Right atrium auricular region (tissue), 2 donors: ENCODE results near the gene CTTNBP2. TPM values are rescaled to one million over a fixed set of nuclear protein-coding genes. Genes with fewer than 3 reads are reported as not detected.

Source experiments
- DNase-seq: peaks from one replicate; pipeline ENCODE4 v3.0.0-alpha.2; 2019; ENCODE audit warnings: low spot score
- H3K27ac ChIP-seq, 2 donors: fragments of 200-600 bp; sonication (generic); 1 replicate in 1 of 2; 2 replicates in 1 of 2; pipeline ENCODE4 v1.5.1; 2016 to 2019
- H3K27me3 ChIP-seq, 2 donors: fragments of 200-600 bp; sonication (generic); one replicate each; pipeline versions ENCODE4 v1.5.1 to v1.6.0; 2017 to 2019
- H3K36me3 ChIP-seq: fragments of 200-600 bp; sonication (generic); one replicate; pipeline ENCODE4 v1.5.1; 2016
- H3K4me1 ChIP-seq, 2 donors: fragments of 200-600 bp; sonication (generic); one replicate each; pipeline versions ENCODE4 v1.5.1 to v1.6.0; 2017 to 2019
- H3K4me3 ChIP-seq, 2 donors: fragments of 200-600 bp; sonication (generic); 1 replicate in 1 of 2; 2 replicates in 1 of 2; pipeline ENCODE4 v1.5.1; 2017 to 2019; ENCODE audit warnings: mild to moderate bottlenecking in 1 of 2, moderate library complexity in 1 of 2
- H3K9me3 ChIP-seq, 2 donors: fragments of 200-600 bp; sonication (generic); one replicate each; pipeline ENCODE4 v1.5.1; 2019
- CTCF ChIP-seq, 2 donors: fragments of 200-600 bp; sonication (generic); IDR thresholded peaks; one replicate each; pipeline ENCODE4 v1.5.1; 2019; ENCODE audit warnings: antibody characterized with exemption in 2 of 2
- total RNA-seq, 2 donors: library from RNA; depleted of rRNA; stranded (reverse); fragments of >200 nt; gene quantifications; one replicate each; pipeline ENCODE4 v1.1.0, GENCODE V29; 2016

CTTNBP2 gene
- total RNA-seq, 2 donors from 2014 or later = 4.4 to 4.6 TPM

DNA sequence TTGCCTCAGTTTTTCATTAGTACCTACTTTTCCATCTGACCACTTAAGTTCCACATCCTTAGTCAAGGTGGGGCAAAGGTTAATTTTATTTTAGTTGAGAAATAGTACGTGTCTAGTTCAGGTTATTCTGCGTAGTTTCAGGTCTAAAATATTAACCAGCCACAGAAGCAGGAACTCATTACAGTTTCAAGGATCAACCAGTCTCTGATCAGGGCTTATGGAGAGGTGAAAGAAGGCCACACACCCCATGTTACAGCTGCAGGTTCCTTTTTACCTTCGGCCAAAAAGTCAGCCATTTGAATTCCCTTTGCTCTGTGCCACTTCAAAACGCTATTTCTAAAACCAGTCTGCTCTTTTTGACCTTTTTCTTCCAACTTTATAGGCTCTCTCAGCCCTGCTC, 134.2 kb downstream of the CTTNBP2 start:
- Histone ChIP-seq H3K4me3 (no peak overlapping the region), H3K9me3 (no peaks in the 10 kb centered on the region), H3K27ac (no peak overlapping the region), H3K27me3 (no peaks in the 10 kb centered on the region), H3K4me1 (no peaks in the 10 kb centered on the region), H3K36me3 (peaks cover 20% of the 10 kb centered on the region)
- TF ChIP-seq CTCF (IDR thresholded peaks at IDR 0.05) = no peak
- no peak for DNase-seq

GRCh38 chr7:117737926-117738325, 135.3 kb downstream of the CTTNBP2 start:
- peaks cover 21% of the 10 kb centered on the region for H3K36me3 ChIP-seq
- H3K27ac ChIP-seq = no peak overlapping the region
- TF ChIP-seq CTCF (IDR thresholded peaks at IDR 0.05) = no peak

GRCh38 chr7:117731455-117731854, 141.8 kb downstream of the CTTNBP2 start:
- H3K36me3 ChIP-seq = peaks cover 10% of the 10 kb centered on the region
- peak overlapping the region; percentile 47 to 74 for H3K27ac ChIP-seq
- no peak for DNase-seq
- peaks cover 0 to 19% of the 10 kb centered on the region in 2 donors for H3K4me1 ChIP-seq
- no peaks in the 10 kb centered on the region for H3K9me3 ChIP-seq
- no peak overlapping the region for H3K4me3 ChIP-seq
- TF ChIP-seq CTCF (IDR thresholded peaks at IDR 0.05) = no peak
- H3K27me3 ChIP-seq = no peaks in the 10 kb centered on the region

More at GRCh38 chr7:117737926-117738325, 135.3 kb downstream of the CTTNBP2 start:
- no peak for DNase-seq
- Histone ChIP-seq H3K4me1 (no peaks in the 10 kb centered on the region), H3K9me3 (no peaks in the 10 kb centered on the region), H3K27me3 (no peaks in the 10 kb centered on the region), H3K4me3 (no peak overlapping the region)

- Histone ChIP-seq H3K27ac (no peak overlapping the region), H3K4me3 (no peak overlapping the region), H3K36me3 (peaks cover 12% of the 10 kb centered on the region), H3K9me3 (no peaks in the 10 kb centered on the region), H3K4me1 (peaks cover 0 to 19% of the 10 kb centered on the region in 2 donors), H3K27me3 (no peaks in the 10 kb centered on the region)
- TF ChIP-seq CTCF (IDR thresholded peaks at IDR 0.05) = no peak
- DNase-seq = no peak
Measured at GRCh38 chr7:117730390-117730789, 142.9 kb downstream of the CTTNBP2 start.

DNA sequence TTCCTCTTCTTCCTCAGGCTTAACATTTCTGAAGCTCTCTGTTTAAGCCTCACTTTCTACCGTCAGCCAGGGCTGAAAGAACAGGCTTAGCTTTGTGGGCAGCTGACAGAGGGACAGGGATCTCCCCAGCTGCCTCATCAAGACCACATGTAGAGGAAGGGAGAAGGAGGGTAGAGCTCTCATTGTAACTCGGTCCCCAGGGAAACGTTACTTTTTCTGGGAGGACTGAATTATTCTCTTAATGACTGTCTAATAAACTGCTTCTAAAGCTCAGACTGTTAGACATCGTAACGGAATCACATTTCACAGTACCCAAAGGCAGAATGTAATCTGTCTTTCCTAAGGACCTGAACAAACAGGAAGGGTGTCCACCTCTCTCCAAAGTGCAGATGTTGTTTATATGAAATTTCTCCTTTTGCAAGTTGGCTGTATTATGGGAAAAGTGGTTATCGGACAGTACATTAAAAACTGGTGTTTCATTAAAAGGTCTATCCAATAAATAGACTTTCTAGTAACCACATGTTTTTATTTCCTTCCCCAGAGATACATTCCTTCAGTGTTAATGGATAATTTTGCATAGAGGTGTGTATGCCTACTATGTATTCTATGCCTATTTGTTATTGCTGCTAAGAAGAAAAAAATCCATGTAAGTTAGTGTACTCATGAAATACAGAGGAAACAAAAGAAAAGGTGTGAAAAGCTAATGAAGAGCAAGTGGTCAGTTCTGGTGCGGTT, 144.2 kb downstream of the CTTNBP2 start:
- no peak for TF ChIP-seq CTCF (IDR thresholded peaks at IDR 0.05)
- peak overlapping the region in 1 of 2 donors; percentile 10 for H3K27ac ChIP-seq
- H3K4me1 ChIP-seq = peaks cover 0 to 19% of the 10 kb centered on the region in 2 donors
- H3K27me3 ChIP-seq = no peaks in the 10 kb centered on the region
- peaks cover 13% of the 10 kb centered on the region for H3K36me3 ChIP-seq
- no peak for DNase-seq
- no peak overlapping the region for H3K4me3 ChIP-seq
- H3K9me3 ChIP-seq = no peaks in the 10 kb centered on the region

GRCh38 chr7:117724898-117725297, 148.3 kb downstream of the CTTNBP2 start:
- TF ChIP-seq CTCF (IDR thresholded peaks at IDR 0.05) = no peak
- Histone ChIP-seq H3K4me3 (no peak overlapping the region), H3K36me3 (peaks cover 16% of the 10 kb centered on the region), H3K9me3 (no peaks in the 10 kb centered on the region), H3K27ac (no peak overlapping the region), H3K4me1 (peaks cover 0 to 1% of the 10 kb centered on the region in 2 donors), H3K27me3 (no peaks in the 10 kb centered on the region)
- DNase-seq = no peak
